HEK293 (cell line): ENCODE measurements around the gene KIF5B.

Experiments
- CTCF ChIA-PET: fragments of 350-600 bp; formaldehyde crosslinking; extraction: SDS; loops from one replicate; lab custom pipeline; 2021; ENCODE audit warnings: antibody characterized with exemption; lab: Yijun Ruan, JAX
- POLR2A ChIA-PET: fragments of 300-600 bp; formaldehyde crosslinking; extraction: SDS; loops from one replicate; lab custom pipeline; 2020; ENCODE audit warnings: antibody characterized with exemption, inconsistent platforms; lab: Yijun Ruan, JAX
- H3K27ac ChIP-seq: fragments of 200-500 bp; sonication (Bioruptor generic); 2 replicates; pipeline ENCODE4 v1.5.1; 2014; ENCODE audit warnings: low read depth, low read length, control low read depth, inconsistent platforms; ENCODE audit errors: extremely low read depth
- H3K36me3 ChIP-seq, 2 experiments: fragments of 200-500 bp in 1 of 2; sonication (Bioruptor generic) in 1 of 2; 1 replicate in 1 of 2; 2 replicates in 1 of 2; pipeline ENCODE4 v1.5.1; 2014 to 2017; ENCODE audit warnings: inconsistent platforms in 2 of 2, low read length in 2 of 2; ENCODE audit not compliant: control insufficient read depth in 2 of 2, insufficient read depth in 1 of 2
- H3K4me1 ChIP-seq: fragments of 200-500 bp; sonication (Bioruptor generic); 2 replicates; pipeline ENCODE4 v1.5.1; 2014; ENCODE audit warnings: mild to moderate bottlenecking, low read length, inconsistent platforms; ENCODE audit not compliant: control insufficient read depth, insufficient read depth
- H3K4me3 ChIP-seq: 2 replicates; pipeline ENCODE4 v1.5.1; 2011; ENCODE audit warnings: low read depth, mild to moderate bottlenecking, control low read depth, low read length, moderate library complexity
- H3K9me3 ChIP-seq: fragments of 200-500 bp; sonication (Bioruptor generic); 2 replicates; pipeline ENCODE4 v1.5.1; 2014; ENCODE audit warnings: low read depth, low read length, inconsistent platforms; ENCODE audit not compliant: control insufficient read depth, insufficient read depth
- BCL11B ChIP-seq: fragments of 450-650 bp; formaldehyde crosslinking; IDR thresholded peaks from 2 replicates; pipeline ENCODE4 v1.5.1; 2016; ENCODE audit warnings: low read depth, missing biosample characterization, missing genetic modification characterization
- EGR2 ChIP-seq: fragments of 450-650 bp; formaldehyde crosslinking; IDR thresholded peaks from 2 replicates; pipeline ENCODE4 v1.5.1; 2016; ENCODE audit warnings: low read depth, missing biosample characterization, missing genetic modification characterization
- HOXA7 ChIP-seq: sonication (generic); formaldehyde crosslinking; IDR thresholded peaks from 2 replicates; pipeline ENCODE4 v1.8.1; 2022; ENCODE audit warnings: missing genetic modification reagents, borderline replicate concordance
- KLF7 ChIP-seq: fragments of 450-650 bp; formaldehyde crosslinking; IDR thresholded peaks from 2 replicates; pipeline ENCODE4 v1.5.1; 2016; ENCODE audit warnings: missing biosample characterization, missing genetic modification characterization, borderline replicate concordance
- OSR2 ChIP-seq: fragments of 450-650 bp; formaldehyde crosslinking; IDR thresholded peaks from 2 replicates; pipeline ENCODE4 v1.5.1; 2016; ENCODE audit warnings: missing biosample characterization, missing genetic modification characterization
- PRDM4 ChIP-seq: fragments of 450-650 bp; formaldehyde crosslinking; IDR thresholded peaks from 2 replicates; pipeline ENCODE4 v1.5.1; 2017; ENCODE audit warnings: missing biosample characterization, missing genetic modification characterization
- YY1 ChIP-seq: fragments of 450-650 bp; formaldehyde crosslinking; IDR thresholded peaks from 2 replicates; pipeline ENCODE4 v1.5.1; 2018; ENCODE audit warnings: missing biosample characterization, missing genetic modification characterization
- ZBTB10 ChIP-seq: fragments of 450-650 bp; formaldehyde crosslinking; IDR thresholded peaks from 2 replicates; pipeline ENCODE4 v1.5.1; 2016; ENCODE audit warnings: missing biosample characterization, missing genetic modification characterization
- ZBTB49 ChIP-seq: fragments of 450-650 bp; formaldehyde crosslinking; IDR thresholded peaks from 2 replicates; pipeline ENCODE4 v1.5.1; 2016; ENCODE audit warnings: missing biosample characterization, missing genetic modification characterization, low read depth
- ZFP3 ChIP-seq: fragments of 450-650 bp; formaldehyde crosslinking; IDR thresholded peaks from 2 replicates; pipeline ENCODE4 v1.5.1; 2016; ENCODE audit warnings: low read depth, missing biosample characterization, missing genetic modification characterization
- ZNF148 ChIP-seq: fragments of 450-650 bp; formaldehyde crosslinking; IDR thresholded peaks from 2 replicates; pipeline ENCODE4 v1.5.0; 2017; ENCODE audit warnings: missing biosample characterization, missing genetic modification characterization, borderline replicate concordance
- ZNF174 ChIP-seq: fragments of 450-650 bp; formaldehyde crosslinking; IDR thresholded peaks from 2 replicates; pipeline ENCODE4 v1.5.0; 2017; ENCODE audit warnings: missing biosample characterization, mild to moderate bottlenecking, missing genetic modification characterization
- ZNF175 ChIP-seq: fragments of 450-650 bp; formaldehyde crosslinking; IDR thresholded peaks from 2 replicates; pipeline ENCODE4 v1.5.1; 2016; ENCODE audit warnings: missing biosample characterization, missing genetic modification characterization
- ZNF211 ChIP-seq: fragments of 450-650 bp; formaldehyde crosslinking; IDR thresholded peaks from 2 replicates; pipeline ENCODE4 v1.5.1; 2016; ENCODE audit warnings: low read depth, missing biosample characterization, missing genetic modification characterization
- ZNF280C ChIP-seq: fragments of 450-650 bp; formaldehyde crosslinking; IDR thresholded peaks from 2 replicates; pipeline ENCODE4 v1.5.1; 2016; ENCODE audit warnings: missing biosample characterization, missing genetic modification characterization
- ZNF530 ChIP-seq: fragments of 450-650 bp; formaldehyde crosslinking; IDR thresholded peaks from 2 replicates; pipeline ENCODE4 v1.5.1; 2016; ENCODE audit warnings: low read depth, missing biosample characterization, missing genetic modification characterization
- ZNF558 ChIP-seq: fragments of 450-650 bp; formaldehyde crosslinking; IDR thresholded peaks from 2 replicates; pipeline ENCODE4 v1.5.1; 2016; ENCODE audit warnings: missing biosample characterization, missing genetic modification characterization
- ZNF585B ChIP-seq: fragments of 450-650 bp; formaldehyde crosslinking; IDR thresholded peaks from 2 replicates; pipeline ENCODE4 v1.5.1; 2016; ENCODE audit warnings: missing biosample characterization, missing genetic modification characterization
- ZNF600 ChIP-seq: fragments of 450-650 bp; formaldehyde crosslinking; IDR thresholded peaks from 2 replicates; pipeline ENCODE4 v1.5.1; 2016; ENCODE audit warnings: missing biosample characterization, missing genetic modification characterization
- ZNF621 ChIP-seq: fragments of 450-650 bp; formaldehyde crosslinking; IDR thresholded peaks from 2 replicates; pipeline ENCODE4 v1.5.1; 2017; ENCODE audit warnings: missing biosample characterization, missing genetic modification characterization
- ZNF626 ChIP-seq: fragments of 450-650 bp; sonication (Bioruptor Pico); formaldehyde crosslinking; IDR thresholded peaks from 2 replicates; pipeline ENCODE4 v1.5.1; 2018; ENCODE audit warnings: missing biosample characterization, missing genetic modification characterization, inconsistent platforms
- ZNF830 ChIP-seq: fragments of 450-650 bp; IDR thresholded peaks from 2 replicates; pipeline ENCODE4 v1.5.0; 2018; ENCODE audit warnings: missing biosample characterization, missing genetic modification characterization, low read depth, mild to moderate bottlenecking, moderate library complexity

The KIF5B gene

GRCh38 chr10:32056136-32057035 is at the start of gene KIF5B:
Gene KIF5B, minus strand, starts transcription at chr10:32056425. Its CDS starts 452 bp downstream, at chr10:32055973.
- ChIA-PET CTCF (interaction anchor here (0.6 to 0.8 kb wide), 3 partner anchors 134 to 224 kb away, joined by 3 to 5 read pairs (median 4); no protein-coding TSS in a partner anchor), POLR2A (interaction anchor here (0.5 to 1.0 kb wide), 2 partner anchors 27 to 58 kb away, joined by 3 to 5 read pairs; no protein-coding TSS in a partner anchor)
- H3K9me3 ChIP-seq = no peaks in the 10 kb centered on the region
- peaks cover 18% of the 10 kb centered on the region; the same call in 1 of the 2 replicates for H3K4me1 ChIP-seq
- H3K27ac ChIP-seq = peak within 1 kb of the TSS; percentile 92
- no peaks in the 10 kb centered on the region for H3K36me3 ChIP-seq
- H3K4me3 ChIP-seq = peak within 1 kb of the TSS; percentile 89
- TF ChIP-seq YY1 (tag by site-specific recombination) (peak; percentile 96), ZNF174 (tag by site-specific recombination) (no peak), ZNF530 (tag by site-specific recombination) (no peak), OSR2 (tag by site-specific recombination) (peak; percentile 77), EGR2 (tag by site-specific recombination) (no peak), ZNF280C (tag by site-specific recombination) (no peak), ZNF585B (tag by site-specific recombination) (no peak), ZFP3 (tag by site-specific recombination) (no peak), BCL11B (tag by site-specific recombination) (peak; percentile 44; the same call in 1 of the 2 replicates), ZNF830 (tag by site-specific recombination) (no peak), ZNF600 (tag by site-specific recombination) (no peak), HOXA7 (no peak), KLF7 (tag by site-specific recombination) (peak; percentile 50; the same call in 1 of the 2 replicates), ZNF626 (no peak), PRDM4 (tag by site-specific recombination) (no peak), ZNF211 (no peak), ZBTB49 (tag by site-specific recombination) (no peak), ZNF558 (tag by site-specific recombination) (no peak), ZBTB10 (tag by site-specific recombination) (no peak), ZNF148 (no peak), ZNF621 (tag by site-specific recombination) (no peak), ZNF175 (tag by site-specific recombination) (no peak)
